K562 (cell line): ENCODE results near the gene UTP20. TPM values are rescaled to one million over a fixed set of nuclear protein-coding genes. Genes with fewer than 3 reads are reported as not detected.

Source experiments
- ATAC-seq: fragments of 200-7000 bp; cut with Tn5 transposase; 3 replicates; pipeline ENCODE4 v1.9.1; 2020; ENCODE audit warnings: moderate library complexity
- BruUV-seq: library from RNA; stranded (reverse); fragments of 400-500 nt; replicated peaks from 2 replicates; lab custom pipeline; 2021; lab: Mats Ljungman, UMichigan
- CTCF ChIA-PET: fragments of 300-600 bp; formaldehyde crosslinking; extraction: SDS; loops from one replicate; lab custom pipeline; 2021; ENCODE audit warnings: low intra/inter-chr PET ratio; lab: Yijun Ruan, JAX
- POLR2A ChIA-PET: fragments of 300-600, 350-650 bp; sonication (Branson Sonifier 250); formaldehyde crosslinking; extraction: SDS; loops from one replicate; lab custom pipeline; 2021; ENCODE audit warnings: antibody characterized with exemption, inconsistent platforms; lab: Yijun Ruan, JAX
- DNase-seq, 4 experiments: peaks; one replicate each; pipeline versions ENCODE4 v3.0.0 to v3.0.0-alpha.2; 2011 to 2018; ENCODE audit warnings: low spot score in 3 of 4, mixed read lengths in 3 of 4; ENCODE audit errors: extremely low read depth in 1 of 4
- FAIRE-seq: peaks from 2 replicates; lab custom pipeline; 2011; peaks lifted over from hg19 to GRCh38; lab: Jason Lieb, UNC
- H2AFZ ChIP-seq: 2 replicates; pipeline ENCODE4 v1.6.0; 2011; ENCODE audit warnings: low read depth, low read length, control low read depth, inconsistent platforms
- H3K27ac ChIP-seq: fragments of 200-600 bp; 3 replicates; pipeline ENCODE4 v1.8.0; 2011; ENCODE audit warnings: low read depth, mild to moderate bottlenecking, control low read depth, inconsistent platforms, low read length, moderate library complexity, mixed read lengths; ENCODE audit errors: extremely low read depth
- H3K27me3 ChIP-seq, 2 experiments: fragments of 300-600 bp in 1 of 2; 2 replicates in 1 of 2; 3 replicates in 1 of 2; pipeline versions ENCODE4 v1.6.0 to v1.8.0; 2011; ENCODE audit warnings: inconsistent platforms in 2 of 2, low read length in 2 of 2, mild to moderate bottlenecking in 1 of 2, mixed read lengths in 1 of 2, moderate library complexity in 1 of 2; ENCODE audit not compliant: control insufficient read depth in 2 of 2, insufficient read depth in 2 of 2
- H3K36me3 ChIP-seq: fragments of 300-600 bp; 3 replicates; pipeline ENCODE4 v1.8.0; 2011; ENCODE audit warnings: mild to moderate bottlenecking, low read length, inconsistent platforms; ENCODE audit not compliant: control insufficient read depth, insufficient read depth
- H3K4me1 ChIP-seq, 2 experiments: fragments of 200-600 bp in 1 of 2; replicated peaks in 1 of 2; 2 replicates in 1 of 2; 3 replicates in 1 of 2; pipeline versions ENCODE4 v1.5.1 to v1.8.0; 2011; ENCODE audit warnings: inconsistent platforms in 2 of 2, low read length in 2 of 2, mild to moderate bottlenecking in 1 of 2, mixed read lengths in 1 of 2, moderate library complexity in 1 of 2; ENCODE audit not compliant: control insufficient read depth in 2 of 2, insufficient read depth in 2 of 2
- H3K4me2 ChIP-seq: 2 replicates; pipeline ENCODE4 v1.6.1; 2011; ENCODE audit warnings: low read length, control low read depth, inconsistent platforms, mixed read lengths; ENCODE audit not compliant: insufficient read depth
- H3K4me3 ChIP-seq: fragments of 200-600 bp; sonication (generic), shearing (Covaris generic); 2 replicates; pipeline ENCODE4 v1.5.1; 2016; ENCODE audit warnings: control low read depth, inconsistent platforms
- H3K79me2 ChIP-seq: fragments of 200-600 bp; 3 replicates; pipeline ENCODE4 v1.8.0; 2011; ENCODE audit warnings: low read length, inconsistent platforms; ENCODE audit not compliant: control insufficient read depth, insufficient read depth
- H3K9ac ChIP-seq, 2 experiments: 2 replicates each; pipeline versions ENCODE4 v1.6.0 to v1.6.1; 2011; ENCODE audit warnings: low read depth in 2 of 2, low read length in 2 of 2, control low read depth in 1 of 2, inconsistent platforms in 1 of 2, mild to moderate bottlenecking in 1 of 2, mixed read lengths in 1 of 2; ENCODE audit not compliant: insufficient read depth in 1 of 2
- H3K9me1 ChIP-seq: one replicate; pipeline ENCODE4 v1.6.0; 2011; ENCODE audit warnings: inconsistent platforms, mild to moderate bottlenecking, low read length, moderate library complexity; ENCODE audit not compliant: control insufficient read depth, insufficient read depth
- H3K9me3 ChIP-seq: replicated peaks from 2 replicates; pipeline ENCODE4 v1.5.1; 2011; ENCODE audit warnings: low read depth, low read length, inconsistent platforms; ENCODE audit not compliant: control insufficient read depth, insufficient read depth
- H4K20me1 ChIP-seq: replicated peaks from 2 replicates; pipeline ENCODE4 v1.6.1; 2011; ENCODE audit warnings: low read length, inconsistent platforms, mixed read lengths; ENCODE audit not compliant: control insufficient read depth, insufficient read depth
- CREM ChIP-seq: IDR thresholded peaks from 2 replicates; pipeline ENCODE4 v1.6.1; 2014; ENCODE audit warnings: antibody characterized with exemption, low read depth
- JUN ChIP-seq, 2 experiments: sonication (generic) in 1 of 2; formaldehyde crosslinking in 1 of 2; IDR thresholded peaks; 2 replicates each; pipeline versions ENCODE4 v1.6.1 to v1.8.0; 2012 to 2022; ENCODE audit warnings: borderline replicate concordance in 2 of 2, mild to moderate bottlenecking in 2 of 2, improper control_type of control experiment in 1 of 2, low read depth in 1 of 2, low read length in 1 of 2, missing genetic modification reagents in 1 of 2
- MCM2 ChIP-seq: fragments of 450-650 bp; IDR thresholded peaks from 2 replicates; pipeline ENCODE4 v1.6.1; 2017; ENCODE audit warnings: low read depth, mild to moderate bottlenecking
- NKRF ChIP-seq: fragments of 450-650 bp; IDR thresholded peaks from 2 replicates; pipeline ENCODE4 v1.6.1; 2016; ENCODE audit warnings: borderline replicate concordance
- POLR2H ChIP-seq: IDR thresholded peaks from 2 replicates; pipeline ENCODE4 v1.6.1; 2016; ENCODE audit warnings: missing genetic modification characterization, low read depth, mild to moderate bottlenecking, control low read depth, missing compliant biosample characterization, moderate library complexity
- ZNF140 ChIP-seq: fragments of 250-450 bp; sonication (Bioruptor Pico); IDR thresholded peaks from 2 replicates; pipeline ENCODE4 v1.8.0; 2021; ENCODE audit warnings: moderate library complexity, mild to moderate bottlenecking, inconsistent platforms
- ZNF77 ChIP-seq: fragments of 250-450 bp; sonication (Bioruptor Pico); IDR thresholded peaks from 2 replicates; pipeline ENCODE4 v1.5.0; 2020
- in situ Hi-C: fragments of 300-500 bp; cut with MboI; formaldehyde crosslinking; loops from 4 replicates; pipeline ENCODE4 v1.15.0; 2018; ENCODE audit warnings: inconsistent platforms, mixed read lengths
- intact Hi-C: fragments of 100-400 bp; cut with micrococcal nuclease; formaldehyde crosslinking; loops from 2 replicates; pipeline ENCODE4 v1.14.2; 2022
- polyA plus RNA-seq, 8 experiments: library from polyadenylated mRNA; depleted of rRNA in 4 of 8; stranded (reverse) in 5 of 8; unstranded in 3 of 8; fragments of >200 nt; fragmentation: Nextera tagmentation in 2 of 8; fragmentation: Illumina TruSeq in 1 of 8; extraction: Ambion mirVana in 2 of 8; extraction: Trizol in 1 of 8; gene quantifications; 2 replicates each; pipeline versions ENCODE4 v1.2.1 to v1.2.3, GENCODE V29; 2011 to 2014; ENCODE audit warnings: inconsistent platforms in 1 of 8, missing spikeins in 1 of 8
- total RNA-seq, 7 experiments: library from RNA; depleted of rRNA in 6 of 7; stranded (reverse); fragments of >200 nt in 6 of 7; fragmentation: Illumina TruSeq in 2 of 7; extraction: Trizol in 2 of 7; gene quantifications; 2 replicates each; pipeline versions ENCODE4 v1.2.1 to v1.2.3, GENCODE V29; 2011 to 2021; ENCODE audit warnings: low replicate concordance in 1 of 7
- TF ChIP-seq, protein P1 (sequence below): fragments of 450-650 bp; conservative IDR thresholded peaks from 2 replicates; pipeline ENCODE4 v1.6.1; 2016; ENCODE audit warnings: missing genetic modification characterization, low read depth, mild to moderate bottlenecking, control low read depth, missing compliant biosample characterization
- TF ChIP-seq, protein P2 (sequence below): fragments of 250-450 bp; sonication (Bioruptor Pico); IDR thresholded peaks from 2 replicates; pipeline ENCODE4 v1.9.0; 2021; ENCODE audit warnings: mild to moderate bottlenecking
- TF ChIP-seq, protein P3 (sequence below): fragments of 450-650 bp; IDR thresholded peaks from 2 replicates; pipeline ENCODE4 v1.7.1; 2018; ENCODE audit warnings: mild to moderate bottlenecking, low read depth; ENCODE audit not compliant: partially characterized antibody

The UTP20 gene
- total and polyA plus RNA-seq, 9 of the 15 experiments (the other 6 are each of a cell fraction or from before 2014, with no cell fraction given), result 4.3 to 41.3 (median 20.7) TPM

- TF ChIP-seq NKRF, result no peak
- no peak for TF ChIP-seq JUN (IDR thresholded peaks at IDR 0.05; ENCODE audit: borderline replicate concordance, low read depth, low read length)
- no peak for TF ChIP-seq JUN (CRISPR knock-in tag; IDR thresholded peaks at IDR 0.05; ENCODE audit: borderline replicate concordance)
- TF ChIP-seq, protein P1, sequence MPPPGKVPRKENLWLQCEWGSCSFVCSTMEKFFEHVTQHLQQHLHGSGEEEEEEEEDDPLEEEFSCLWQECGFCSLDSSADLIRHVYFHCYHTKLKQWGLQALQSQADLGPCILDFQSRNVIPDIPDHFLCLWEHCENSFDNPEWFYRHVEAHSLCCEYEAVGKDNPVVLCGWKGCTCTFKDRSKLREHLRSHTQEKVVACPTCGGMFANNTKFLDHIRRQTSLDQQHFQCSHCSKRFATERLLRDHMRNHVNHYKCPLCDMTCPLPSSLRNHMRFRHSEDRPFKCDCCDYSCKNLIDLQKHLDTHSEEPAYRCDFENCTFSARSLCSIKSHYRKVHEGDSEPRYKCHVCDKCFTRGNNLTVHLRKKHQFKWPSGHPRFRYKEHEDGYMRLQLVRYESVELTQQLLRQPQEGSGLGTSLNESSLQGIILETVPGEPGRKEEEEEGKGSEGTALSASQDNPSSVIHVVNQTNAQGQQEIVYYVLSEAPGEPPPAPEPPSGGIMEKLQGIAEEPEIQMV (tag), result no peak
- TF ChIP-seq POLR2H (tag), result no peak
- no peak for TF ChIP-seq CREM
Measured at GRCh38 chr12:101305794-101306193, 25.9 kb downstream of the UTP20 start (continued).

DNA sequence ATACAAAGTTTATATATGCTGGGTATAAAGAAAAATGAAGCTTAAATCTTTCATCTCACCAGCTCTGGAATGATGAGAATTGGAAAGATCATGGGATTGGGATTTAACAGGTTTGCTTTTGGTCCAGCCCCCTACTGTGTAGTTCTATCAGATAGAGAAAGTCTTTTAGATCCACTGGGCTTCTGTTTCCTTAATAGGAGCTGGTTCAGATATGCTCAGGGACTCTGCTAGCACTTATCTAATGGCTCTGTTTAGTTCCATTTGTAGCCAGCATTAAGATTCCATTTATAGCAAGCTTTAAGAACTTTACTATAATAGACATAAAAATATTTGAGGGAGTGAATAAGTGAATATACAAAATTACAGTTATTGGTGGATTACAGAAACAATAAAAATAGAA lies 42.6 kb downstream of the UTP20 start:
- Histone ChIP-seq H3K36me3 (peaks cover 67% of the 10 kb centered on the region), H3K9ac (no peak overlapping the region), H3K9me3 (no peaks in the 10 kb centered on the region), H2AFZ (no peak overlapping the region), H4K20me1 (no peaks in the 10 kb centered on the region), H3K27ac (no peak overlapping the region), H3K79me2 (no peaks in the 10 kb centered on the region), H3K4me1 (no peaks in the 10 kb centered on the region), H3K9me1 (no peaks in the 10 kb centered on the region), H3K27me3 (no peaks in the 10 kb centered on the region), H3K4me2 (no peak overlapping the region), H3K4me3 (no peak overlapping the region)
- no peak for DNase-seq
- no TSS peak for BruUV-seq
- ATAC-seq, result no peak
- ChIA-PET POLR2A (no interaction called here), CTCF (no interaction called here)
- FAIRE-seq, result no peak
- intact Hi-C loops, result loop anchor here (10.0 kb wide), 2 partner anchors 148 to 338 kb away; no protein-coding TSS in a partner anchor
- TF ChIP-seq, protein P2, sequence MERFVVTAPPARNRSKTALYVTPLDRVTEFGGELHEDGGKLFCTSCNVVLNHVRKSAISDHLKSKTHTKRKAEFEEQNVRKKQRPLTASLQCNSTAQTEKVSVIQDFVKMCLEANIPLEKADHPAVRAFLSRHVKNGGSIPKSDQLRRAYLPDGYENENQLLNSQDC (CRISPR knock-in tag), result no peak
- TF ChIP-seq MCM2 (no peak), ZNF140 (CRISPR knock-in tag) (no peak), ZNF77 (CRISPR knock-in tag) (no peak)
- TF ChIP-seq, protein P3, sequence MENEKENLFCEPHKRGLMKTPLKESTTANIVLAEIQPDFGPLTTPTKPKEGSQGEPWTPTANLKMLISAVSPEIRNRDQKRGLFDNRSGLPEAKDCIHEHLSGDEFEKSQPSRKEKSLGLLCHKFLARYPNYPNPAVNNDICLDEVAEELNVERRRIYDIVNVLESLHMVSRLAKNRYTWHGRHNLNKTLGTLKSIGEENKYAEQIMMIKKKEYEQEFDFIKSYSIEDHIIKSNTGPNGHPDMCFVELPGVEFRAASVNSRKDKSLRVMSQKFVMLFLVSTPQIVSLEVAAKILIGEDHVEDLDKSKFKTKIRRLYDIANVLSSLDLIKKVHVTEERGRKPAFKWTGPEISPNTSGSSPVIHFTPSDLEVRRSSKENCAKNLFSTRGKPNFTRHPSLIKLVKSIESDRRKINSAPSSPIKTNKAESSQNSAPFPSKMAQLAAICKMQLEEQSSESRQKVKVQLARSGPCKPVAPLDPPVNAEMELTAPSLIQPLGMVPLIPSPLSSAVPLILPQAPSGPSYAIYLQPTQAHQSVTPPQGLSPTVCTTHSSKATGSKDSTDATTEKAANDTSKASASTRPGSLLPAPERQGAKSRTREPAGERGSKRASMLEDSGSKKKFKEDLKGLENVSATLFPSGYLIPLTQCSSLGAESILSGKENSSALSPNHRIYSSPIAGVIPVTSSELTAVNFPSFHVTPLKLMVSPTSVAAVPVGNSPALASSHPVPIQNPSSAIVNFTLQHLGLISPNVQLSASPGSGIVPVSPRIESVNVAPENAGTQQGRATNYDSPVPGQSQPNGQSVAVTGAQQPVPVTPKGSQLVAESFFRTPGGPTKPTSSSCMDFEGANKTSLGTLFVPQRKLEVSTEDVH, result no peak
- in situ Hi-C loops, result no loop called here
